ENCODE measurements around the gene NAAA.

GRCh38 chr4:75889537-75890199 is 51.1 kb downstream of the NAAA start:
- TF ChIP-seq, protein P1, sequence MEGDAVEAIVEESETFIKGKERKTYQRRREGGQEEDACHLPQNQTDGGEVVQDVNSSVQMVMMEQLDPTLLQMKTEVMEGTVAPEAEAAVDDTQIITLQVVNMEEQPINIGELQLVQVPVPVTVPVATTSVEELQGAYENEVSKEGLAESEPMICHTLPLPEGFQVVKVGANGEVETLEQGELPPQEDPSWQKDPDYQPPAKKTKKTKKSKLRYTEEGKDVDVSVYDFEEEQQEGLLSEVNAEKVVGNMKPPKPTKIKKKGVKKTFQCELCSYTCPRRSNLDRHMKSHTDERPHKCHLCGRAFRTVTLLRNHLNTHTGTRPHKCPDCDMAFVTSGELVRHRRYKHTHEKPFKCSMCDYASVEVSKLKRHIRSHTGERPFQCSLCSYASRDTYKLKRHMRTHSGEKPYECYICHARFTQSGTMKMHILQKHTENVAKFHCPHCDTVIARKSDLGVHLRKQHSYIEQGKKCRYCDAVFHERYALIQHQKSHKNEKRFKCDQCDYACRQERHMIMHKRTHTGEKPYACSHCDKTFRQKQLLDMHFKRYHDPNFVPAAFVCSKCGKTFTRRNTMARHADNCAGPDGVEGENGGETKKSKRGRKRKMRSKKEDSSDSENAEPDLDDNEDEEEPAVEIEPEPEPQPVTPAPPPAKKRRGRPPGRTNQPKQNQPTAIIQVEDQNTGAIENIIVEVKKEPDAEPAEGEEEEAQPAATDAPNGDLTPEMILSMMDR (IDR thresholded peaks at IDR 0.05; ENCODE audit: low read length), result no peak
- TF ChIP-seq EZH2phosphoT487 (IDR thresholded peaks at IDR 0.05; ENCODE audit: low read length), result no peak

All from MM.1S (cell line).